ENCODE measurements around the gene COPZ2. TPM values are rescaled to one million over a fixed set of nuclear protein-coding genes. Genes with fewer than 3 reads are reported as not detected.

Gene COPZ2
- total RNA-seq, 2 donors from 2014 or later = 7.0 to 43.5 TPM

DNA sequence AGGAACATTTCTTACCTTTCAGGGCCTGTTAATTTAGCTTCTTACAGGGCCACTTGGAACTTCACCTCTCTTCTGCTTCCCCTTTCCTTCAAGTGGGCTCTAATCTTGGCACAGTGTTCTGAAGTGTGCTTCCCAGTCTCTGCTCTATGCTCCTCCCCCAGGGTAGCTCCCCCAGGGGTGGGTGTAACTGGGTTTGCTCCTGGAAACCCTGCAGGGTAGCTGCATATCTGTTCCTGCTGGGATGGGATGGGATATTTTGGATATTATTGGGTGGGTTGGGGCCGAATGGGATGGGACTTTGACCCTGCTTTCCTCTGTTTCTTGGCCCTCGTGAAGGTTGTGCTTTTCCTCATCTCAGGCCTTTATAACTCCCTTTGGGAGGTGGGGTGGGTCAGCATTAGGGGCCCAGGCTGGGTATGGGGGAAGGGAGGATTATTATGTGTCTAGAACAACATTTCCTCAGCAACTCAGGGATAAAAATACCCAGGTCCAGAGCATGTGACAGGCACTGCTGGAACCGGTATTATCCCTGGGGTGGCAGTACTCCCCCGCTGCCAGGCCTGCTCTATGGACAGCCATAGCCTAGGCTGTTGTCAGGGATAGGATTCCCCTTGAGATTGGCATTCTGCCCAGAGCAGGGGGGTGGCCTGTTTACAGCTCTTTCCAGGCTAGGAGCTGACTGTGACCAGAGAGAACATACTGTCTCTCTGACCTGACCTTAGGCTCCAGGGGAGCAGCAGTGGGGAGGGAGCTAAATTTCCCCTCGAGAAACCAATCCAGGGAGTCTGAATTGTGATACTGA is 15.6 kb upstream of the COPZ2 start:
- intact Hi-C loops (cut with DNase I) = no loop called here
- Histone ChIP-seq H3K4me1 (peaks cover 66% of the 10 kb centered on the region), H3K27ac (peak overlapping the region; percentile 7 to 93 (median 44)), H3K27me3 (no peaks in the 10 kb centered on the region), H3K9me3 (no peaks in the 10 kb centered on the region), H3K4me3 (no peak overlapping the region), H3K36me3 (replicated peaks in 1 of 2; ENCODE audit: insufficient read depth in 1 of 2, low read depth in 2 of 2) (peaks cover 0 to 13% of the 10 kb centered on the region in 2 donors)
- DNase-seq = peak; percentile 58 to 77 (median 72)
- ATAC-seq = peak; percentile 22
- 23% methylated on average over 5 of the region's 5 CpGs for WGBS, 2 donors
- TF ChIP-seq CTCF (IDR thresholded peaks at IDR 0.05) (no peak), POLR2A (IDR thresholded peaks at IDR 0.05) (no peak)

DNA sequence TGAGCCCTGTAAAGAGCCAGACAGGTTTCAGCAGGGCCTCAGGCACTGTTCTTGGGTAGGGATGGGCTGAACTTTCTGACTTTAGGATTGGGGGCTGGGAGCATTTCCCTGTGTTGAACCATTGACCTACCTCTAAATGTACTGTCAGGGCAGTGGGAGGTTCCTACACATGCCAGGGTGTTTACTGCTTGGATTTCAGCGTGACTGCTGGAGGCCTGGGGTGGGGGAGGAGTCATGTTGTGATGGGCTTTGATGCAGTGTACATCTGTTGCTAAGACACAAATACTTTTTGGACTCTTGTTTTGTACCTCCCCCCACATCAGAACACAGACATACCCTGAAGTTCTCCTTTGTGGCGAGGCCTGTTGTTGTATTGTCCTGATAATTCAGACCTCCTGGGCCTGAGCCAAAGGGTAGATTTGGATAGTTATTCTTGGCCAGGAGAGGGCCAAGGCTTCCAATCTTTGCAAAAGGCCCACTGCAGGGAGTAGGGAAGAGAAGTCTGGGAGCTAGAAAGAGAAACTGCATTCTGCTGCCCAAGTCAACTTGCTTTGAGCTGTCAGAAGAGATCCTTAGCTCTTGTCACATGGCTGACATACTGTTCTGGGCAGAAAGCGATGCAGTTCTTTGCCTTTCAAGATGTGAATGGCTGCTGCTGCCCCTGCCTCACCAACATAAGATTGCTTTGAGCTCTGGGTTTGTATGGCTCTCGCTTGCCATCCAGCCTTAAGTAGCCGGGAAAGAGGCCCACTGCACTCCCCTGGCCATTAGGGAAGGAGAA is 14.3 kb upstream of the COPZ2 start:
- Histone ChIP-seq H3K9me3 (no peaks in the 10 kb centered on the region), H3K36me3 (replicated peaks in 1 of 2; ENCODE audit: insufficient read depth in 1 of 2, low read depth in 2 of 2) (peaks cover 0 to 4% of the 10 kb centered on the region in 2 donors), H3K4me3 (no peak overlapping the region), H3K27me3 (no peaks in the 10 kb centered on the region), H3K27ac (peak overlapping the region in 3 of 4 donors; percentile 17 to 93 (median 92)), H3K4me1 (peaks cover 70% of the 10 kb centered on the region)
- ATAC-seq (no peak), DNase-seq (peak; percentile 37 to 61 (median 48))
- TF ChIP-seq CTCF (IDR thresholded peaks at IDR 0.05) (peak in 3 of 7 experiments; percentile 12 to 19 (median 15)), POLR2A (IDR thresholded peaks at IDR 0.05) (no peak)
- WGBS, 2 donors = 38 to 54% methylated on average over 4 to 5 of the region's 5 CpGs
- intact Hi-C loops (cut with DNase I) = no loop called here

DNA sequence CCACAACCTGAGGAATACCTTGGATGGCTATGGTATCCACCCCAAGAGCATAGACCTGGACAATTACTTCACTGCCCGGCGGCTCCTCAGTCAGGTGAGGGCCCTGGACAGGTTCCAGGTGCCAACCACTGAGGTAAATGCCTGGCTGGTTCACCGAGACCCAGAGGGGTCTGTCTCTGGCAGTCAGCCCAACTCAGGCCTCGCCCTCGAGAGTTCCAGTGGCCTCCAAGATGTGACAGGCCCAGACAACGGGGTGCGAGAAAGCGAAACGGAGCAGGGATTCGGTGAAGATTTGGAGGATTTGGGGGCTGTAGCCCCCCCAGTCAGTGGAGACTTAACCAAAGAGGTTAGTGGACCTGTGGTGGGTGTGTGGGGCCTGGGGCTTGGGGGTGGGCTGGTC is 13.7 kb upstream of the COPZ2 start:
- ATAC-seq (no peak), DNase-seq (no peak)
- TF ChIP-seq POLR2A (IDR thresholded peaks at IDR 0.05) = no peak
- no peak for TF ChIP-seq CTCF (IDR thresholded peaks at IDR 0.05)
- no peak overlapping the region for H3K4me3 ChIP-seq
- 57 to 67% methylated on average over 10 of the region's 10 CpGs for WGBS, 2 donors
- peaks cover 76% of the 10 kb centered on the region for H3K4me1 ChIP-seq
- H3K27ac ChIP-seq = peak overlapping the region; percentile 1 to 93 (median 54)
- intact Hi-C loops (cut with DNase I) = no loop called here
- no peaks in the 10 kb centered on the region for H3K9me3 ChIP-seq
- H3K36me3 ChIP-seq (replicated peaks in 1 of 2; ENCODE audit: insufficient read depth in 1 of 2, low read depth in 2 of 2) = no peaks in the 10 kb centered on the region
- no peaks in the 10 kb centered on the region for H3K27me3 ChIP-seq

GRCh38 chr17:48048384-48049126 is 11.0 kb upstream of the COPZ2 start:
- Histone ChIP-seq H3K27ac (peak overlapping the region; percentile 90 to 95 (median 92)), H3K9me3 (no peaks in the 10 kb centered on the region), H3K4me3 (peak overlapping the region; percentile 59 to 62), H3K27me3 (no peaks in the 10 kb centered on the region), H3K36me3 (replicated peaks in 1 of 2; ENCODE audit: insufficient read depth in 1 of 2, low read depth in 2 of 2) (no peaks in the 10 kb centered on the region), H3K4me1 (peaks cover 70% of the 10 kb centered on the region)
- 0% methylated on average over 10 to 53 of the region's 53 CpGs for WGBS, 2 donors
- ATAC-seq (peak; percentile 47), DNase-seq (peak; percentile 73 to 88 (median 81))
- intact Hi-C loops (cut with DNase I) = no loop called here
- TF ChIP-seq CTCF (IDR thresholded peaks at IDR 0.05) = no peak
- TF ChIP-seq POLR2A (IDR thresholded peaks at IDR 0.05) = peak; percentile 12 to 83 (median 61)
